ENCODE results near the gene CNTNAP4.

GRCh38 chr16:76488065-76488417, 210.8 kb downstream of the CNTNAP4 start:
- TF ChIP-seq, protein P1, sequence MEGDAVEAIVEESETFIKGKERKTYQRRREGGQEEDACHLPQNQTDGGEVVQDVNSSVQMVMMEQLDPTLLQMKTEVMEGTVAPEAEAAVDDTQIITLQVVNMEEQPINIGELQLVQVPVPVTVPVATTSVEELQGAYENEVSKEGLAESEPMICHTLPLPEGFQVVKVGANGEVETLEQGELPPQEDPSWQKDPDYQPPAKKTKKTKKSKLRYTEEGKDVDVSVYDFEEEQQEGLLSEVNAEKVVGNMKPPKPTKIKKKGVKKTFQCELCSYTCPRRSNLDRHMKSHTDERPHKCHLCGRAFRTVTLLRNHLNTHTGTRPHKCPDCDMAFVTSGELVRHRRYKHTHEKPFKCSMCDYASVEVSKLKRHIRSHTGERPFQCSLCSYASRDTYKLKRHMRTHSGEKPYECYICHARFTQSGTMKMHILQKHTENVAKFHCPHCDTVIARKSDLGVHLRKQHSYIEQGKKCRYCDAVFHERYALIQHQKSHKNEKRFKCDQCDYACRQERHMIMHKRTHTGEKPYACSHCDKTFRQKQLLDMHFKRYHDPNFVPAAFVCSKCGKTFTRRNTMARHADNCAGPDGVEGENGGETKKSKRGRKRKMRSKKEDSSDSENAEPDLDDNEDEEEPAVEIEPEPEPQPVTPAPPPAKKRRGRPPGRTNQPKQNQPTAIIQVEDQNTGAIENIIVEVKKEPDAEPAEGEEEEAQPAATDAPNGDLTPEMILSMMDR (IDR thresholded peaks at IDR 0.05) = no peak
- TF ChIP-seq REST (IDR thresholded peaks at IDR 0.05) (no peak), EP300 (IDR thresholded peaks at IDR 0.05) (no peak), RAD21 (conservative IDR thresholded peaks at IDR 0.05 in 1 of 2, IDR thresholded peaks at IDR 0.05 in 1 of 2) (no peak), ZNF302 (CRISPR knock-in tag; IDR thresholded peaks at IDR 0.05) (no peak), SMC3 (IDR thresholded peaks at IDR 0.05) (no peak), MAX (IDR thresholded peaks at IDR 0.05) (no peak), POLR2A (IDR thresholded peaks at IDR 0.05; ENCODE audit: low read length) (no peak), ZC3H11A (IDR thresholded peaks at IDR 0.05) (no peak), TP53 (CRISPR knock-in tag; IDR thresholded peaks at IDR 0.05) (no peak), ELK1 (IDR thresholded peaks at IDR 0.05; ENCODE audit: low read depth, low read length) (no peak), MAZ (IDR thresholded peaks at IDR 0.05; ENCODE audit: borderline replicate concordance, low read depth, low read length) (no peak)

Measured in A549 (cell line).